ENCODE results near the gene PTPRG. TPM values are rescaled to one million over a fixed set of nuclear protein-coding genes. Genes with fewer than 3 reads are reported as not detected.

Gene PTPRG
- polyA plus RNA-seq, 2 donors = 1.1 to 1.6 TPM

DNA sequence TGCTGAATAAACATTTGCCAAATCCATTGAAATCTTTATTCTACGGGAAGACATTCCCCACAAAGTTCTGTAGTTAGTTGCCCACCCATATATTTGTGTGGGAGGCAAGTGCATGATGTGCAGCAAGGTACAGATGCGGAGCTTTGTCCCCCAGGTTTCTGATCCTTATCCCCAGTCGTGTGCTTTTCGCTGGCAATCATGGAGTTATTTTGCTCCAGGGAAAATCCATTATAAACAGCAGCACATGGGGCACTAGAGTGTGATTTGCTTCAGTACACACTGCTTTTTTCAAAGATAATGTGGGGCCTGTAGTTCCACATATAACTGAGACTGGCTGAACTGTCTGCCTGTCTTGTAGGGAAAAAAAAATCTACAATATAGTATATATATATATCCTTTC is 679.9 kb downstream of the PTPRG start:
- Histone ChIP-seq H3K27ac (ENCODE audit: low read depth in 2 of 2, low read length in 1 of 2) (no peak overlapping the region), H3K4me3 (ENCODE audit: low read depth in 1 of 2, low read length in 2 of 2) (no peak overlapping the region), H3K36me3 (ENCODE audit: control insufficient read depth in 2 of 2, insufficient read depth in 2 of 2, low read length in 1 of 2) (no peaks in the 10 kb centered on the region), H3K9me3 (ENCODE audit: control insufficient read depth in 2 of 2, insufficient read depth in 1 of 2, low read depth in 1 of 2, low read length in 1 of 2) (no peaks in the 10 kb centered on the region), H3K4me1 (ENCODE audit: control insufficient read depth in 2 of 2, insufficient read depth in 2 of 2, low read length in 1 of 2) (no peaks in the 10 kb centered on the region), H3K27me3 (ENCODE audit: control insufficient read depth in 1 of 2, insufficient read depth in 2 of 2, low read length in 2 of 2) (no peaks in the 10 kb centered on the region)
- WGBS, 2 donors = 86 to 89% methylated on average over 4 of the region's 4 CpGs

DNA sequence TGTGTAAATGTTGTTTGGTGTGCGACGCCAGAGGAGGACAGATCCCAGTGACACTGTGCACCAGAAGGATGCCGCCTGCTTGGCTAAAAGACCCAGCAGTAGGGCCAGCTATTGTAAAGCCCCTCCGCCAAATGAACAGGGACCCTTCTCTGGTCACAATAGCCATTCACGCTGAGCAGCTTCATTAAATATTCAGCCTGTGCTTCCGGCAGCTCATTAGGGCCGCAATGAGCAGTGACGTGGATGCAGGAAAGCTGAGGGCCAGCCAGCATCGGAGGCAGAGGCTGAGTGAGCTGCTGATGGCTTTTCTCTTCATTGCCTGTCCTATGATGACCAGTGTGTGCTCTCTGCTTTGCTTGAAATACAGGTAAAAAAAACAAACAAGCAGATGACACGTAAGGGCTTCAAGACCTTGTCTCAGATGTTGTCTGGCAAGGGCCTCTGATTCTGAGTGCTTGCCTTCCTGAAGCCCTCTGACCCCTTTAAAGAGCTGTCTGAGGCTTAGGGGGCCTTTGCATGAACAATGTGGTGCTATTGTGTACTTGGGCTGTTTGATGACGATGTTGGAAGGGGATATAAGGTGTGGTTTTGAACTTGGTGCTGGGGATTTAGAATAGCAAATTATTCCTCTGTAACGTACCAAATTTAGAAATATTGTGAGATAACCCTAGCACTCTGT is 681.6 kb downstream of the PTPRG start:
- Histone ChIP-seq H3K9me3 (ENCODE audit: control insufficient read depth in 2 of 2, insufficient read depth in 1 of 2, low read depth in 1 of 2, low read length in 1 of 2) (no peaks in the 10 kb centered on the region), H3K27me3 (ENCODE audit: control insufficient read depth in 1 of 2, insufficient read depth in 2 of 2, low read length in 2 of 2) (no peaks in the 10 kb centered on the region), H3K4me1 (ENCODE audit: control insufficient read depth in 2 of 2, insufficient read depth in 2 of 2, low read length in 1 of 2) (no peaks in the 10 kb centered on the region), H3K27ac (ENCODE audit: low read depth in 2 of 2, low read length in 1 of 2) (no peak overlapping the region), H3K36me3 (ENCODE audit: control insufficient read depth in 2 of 2, insufficient read depth in 2 of 2, low read length in 1 of 2) (no peaks in the 10 kb centered on the region), H3K4me3 (ENCODE audit: low read depth in 1 of 2, low read length in 2 of 2) (no peak overlapping the region)
- 90% methylated on average over 12 of the region's 12 CpGs for WGBS, 2 donors

- Histone ChIP-seq H3K9me3 (ENCODE audit: control insufficient read depth in 2 of 2, insufficient read depth in 1 of 2, low read depth in 1 of 2, low read length in 1 of 2) (no peaks in the 10 kb centered on the region), H3K27me3 (ENCODE audit: control insufficient read depth in 1 of 2, insufficient read depth in 2 of 2, low read length in 2 of 2) (no peaks in the 10 kb centered on the region)
- WGBS, 2 donors = 31 to 43% methylated on average over 2 of the region's 2 CpGs
Measured at GRCh38 chr3:62246094-62246493, 684.7 kb downstream of the PTPRG start.

DNA sequence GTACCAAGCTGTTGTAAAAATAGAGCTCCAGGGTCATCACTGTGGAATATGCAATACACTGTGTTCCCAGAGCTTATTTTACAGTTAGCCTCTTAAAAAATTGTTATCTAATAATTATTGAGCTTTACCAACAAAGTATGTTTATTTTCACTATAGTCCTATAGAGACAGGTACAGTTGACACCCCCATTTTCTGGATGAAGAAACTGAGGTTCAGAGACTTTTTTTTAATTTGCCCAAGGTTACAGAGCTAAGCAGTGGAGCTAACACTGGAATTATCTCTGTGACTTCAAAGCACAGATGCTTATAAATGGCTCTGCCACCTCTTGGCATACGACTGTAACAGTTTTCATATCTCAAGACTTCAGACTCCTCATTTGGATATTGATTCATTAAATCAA is 685.6 kb downstream of the PTPRG start:
- H3K4me3 ChIP-seq (ENCODE audit: low read depth in 1 of 2, low read length in 2 of 2) = no peak overlapping the region
- H3K27me3 ChIP-seq (ENCODE audit: control insufficient read depth in 1 of 2, insufficient read depth in 2 of 2, low read length in 2 of 2) = no peaks in the 10 kb centered on the region
- H3K36me3 ChIP-seq (ENCODE audit: control insufficient read depth in 2 of 2, insufficient read depth in 2 of 2, low read length in 1 of 2) = no peaks in the 10 kb centered on the region
- H3K4me1 ChIP-seq (ENCODE audit: control insufficient read depth in 2 of 2, insufficient read depth in 2 of 2, low read length in 1 of 2) = no peaks in the 10 kb centered on the region
- H3K27ac ChIP-seq (ENCODE audit: low read depth in 2 of 2, low read length in 1 of 2) = no peak overlapping the region
- no peaks in the 10 kb centered on the region for H3K9me3 ChIP-seq (ENCODE audit: control insufficient read depth in 2 of 2, insufficient read depth in 1 of 2, low read depth in 1 of 2, low read length in 1 of 2)
- 89% methylated on average over 1 of the region's 1 CpG for WGBS, 2 donors

More at GRCh38 chr3:62246094-62246493, 684.7 kb downstream of the PTPRG start:
- H3K27ac ChIP-seq (ENCODE audit: low read depth in 2 of 2, low read length in 1 of 2) = no peak overlapping the region
- no peak overlapping the region for H3K4me3 ChIP-seq (ENCODE audit: low read depth in 1 of 2, low read length in 2 of 2)
- H3K36me3 ChIP-seq (ENCODE audit: control insufficient read depth in 2 of 2, insufficient read depth in 2 of 2, low read length in 1 of 2) = no peaks in the 10 kb centered on the region
- H3K4me1 ChIP-seq (ENCODE audit: control insufficient read depth in 2 of 2, insufficient read depth in 2 of 2, low read length in 1 of 2) = no peaks in the 10 kb centered on the region

GRCh38 chr3:62248734-62249483 is 687.5 kb downstream of the PTPRG start:
- H3K9me3 ChIP-seq (ENCODE audit: control insufficient read depth in 2 of 2, insufficient read depth in 1 of 2, low read depth in 1 of 2, low read length in 1 of 2) = no peaks in the 10 kb centered on the region
- no peaks in the 10 kb centered on the region for H3K27me3 ChIP-seq (ENCODE audit: control insufficient read depth in 1 of 2, insufficient read depth in 2 of 2, low read length in 2 of 2)
- H3K36me3 ChIP-seq (ENCODE audit: control insufficient read depth in 2 of 2, insufficient read depth in 2 of 2, low read length in 1 of 2) = no peaks in the 10 kb centered on the region
- 83 to 89% methylated on average over 1 of the region's 1 CpG for WGBS, 2 donors
- H3K4me3 ChIP-seq (ENCODE audit: low read depth in 1 of 2, low read length in 2 of 2) = no peak overlapping the region
- no peak overlapping the region for H3K27ac ChIP-seq (ENCODE audit: low read depth in 2 of 2, low read length in 1 of 2)
- no peaks in the 10 kb centered on the region for H3K4me1 ChIP-seq (ENCODE audit: control insufficient read depth in 2 of 2, insufficient read depth in 2 of 2, low read length in 1 of 2)

DNA sequence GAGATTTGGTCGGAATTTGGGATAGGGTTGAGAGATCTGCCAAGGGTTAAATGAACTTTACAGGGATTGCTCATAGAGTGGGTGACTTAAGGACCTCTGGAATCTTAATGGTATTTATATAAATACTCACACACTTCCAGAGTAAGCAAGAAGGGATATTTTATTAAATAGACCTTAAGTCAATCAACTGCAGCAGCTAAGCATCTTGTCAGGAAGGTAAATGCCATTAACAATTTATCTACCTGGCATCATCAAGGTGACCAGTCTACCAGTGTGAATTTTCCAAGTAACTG is 688.1 kb downstream of the PTPRG start:
- H3K27me3 ChIP-seq (ENCODE audit: control insufficient read depth in 1 of 2, insufficient read depth in 2 of 2, low read length in 2 of 2) = no peaks in the 10 kb centered on the region
- WGBS, 2 donors = 78 to 84% methylated on average over 1 of the region's 1 CpG
- no peaks in the 10 kb centered on the region for H3K36me3 ChIP-seq (ENCODE audit: control insufficient read depth in 2 of 2, insufficient read depth in 2 of 2, low read length in 1 of 2)
- no peak overlapping the region for H3K4me3 ChIP-seq (ENCODE audit: low read depth in 1 of 2, low read length in 2 of 2)
- H3K9me3 ChIP-seq (ENCODE audit: control insufficient read depth in 2 of 2, insufficient read depth in 1 of 2, low read depth in 1 of 2, low read length in 1 of 2) = no peaks in the 10 kb centered on the region
- no peak overlapping the region for H3K27ac ChIP-seq (ENCODE audit: low read depth in 2 of 2, low read length in 1 of 2)
- H3K4me1 ChIP-seq (ENCODE audit: control insufficient read depth in 2 of 2, insufficient read depth in 2 of 2, low read length in 1 of 2) = no peaks in the 10 kb centered on the region

DNA sequence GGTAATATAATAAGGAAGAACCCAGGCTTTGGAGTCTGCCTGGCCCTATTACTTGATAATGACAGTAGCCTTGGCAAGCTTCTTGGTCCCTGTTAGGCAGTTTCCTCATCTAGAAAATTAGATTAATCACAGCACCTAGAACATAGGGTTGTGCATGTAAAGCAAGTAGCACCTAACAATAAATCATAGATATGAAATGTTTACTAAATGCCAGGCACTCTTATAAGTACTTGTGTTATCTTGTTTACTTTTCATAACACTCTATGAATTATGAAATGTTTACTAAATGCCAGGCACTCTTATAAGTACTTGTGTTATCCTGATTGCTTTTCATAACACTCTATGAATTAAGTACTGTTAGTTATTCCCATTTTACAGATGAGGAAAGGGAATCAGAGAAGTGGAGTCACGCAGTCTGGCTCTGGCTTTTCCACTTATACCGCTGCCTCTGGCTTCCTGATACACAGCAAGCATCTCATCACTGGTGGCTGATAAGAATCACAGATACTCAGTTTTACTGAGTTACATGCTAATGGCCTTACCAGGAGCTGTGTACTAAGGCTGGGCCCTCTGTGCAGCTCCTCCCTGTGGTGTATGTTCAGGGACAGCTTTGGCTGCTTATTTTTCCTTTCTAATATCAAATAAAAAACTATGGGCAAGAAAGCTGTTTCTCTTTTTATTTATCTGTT is 688.6 kb downstream of the PTPRG start:
- Histone ChIP-seq H3K4me1 (ENCODE audit: control insufficient read depth in 2 of 2, insufficient read depth in 2 of 2, low read length in 1 of 2) (no peaks in the 10 kb centered on the region), H3K36me3 (ENCODE audit: control insufficient read depth in 2 of 2, insufficient read depth in 2 of 2, low read length in 1 of 2) (no peaks in the 10 kb centered on the region), H3K9me3 (ENCODE audit: control insufficient read depth in 2 of 2, insufficient read depth in 1 of 2, low read depth in 1 of 2, low read length in 1 of 2) (no peaks in the 10 kb centered on the region), H3K27me3 (ENCODE audit: control insufficient read depth in 1 of 2, insufficient read depth in 2 of 2, low read length in 2 of 2) (no peaks in the 10 kb centered on the region), H3K4me3 (ENCODE audit: low read depth in 1 of 2, low read length in 2 of 2) (no peak overlapping the region), H3K27ac (ENCODE audit: low read depth in 2 of 2, low read length in 1 of 2) (no peak overlapping the region)
- 96 to 97% methylated on average over 2 of the region's 2 CpGs for WGBS, 2 donors

GRCh38 chr3:62252438-62253157 is 691.2 kb downstream of the PTPRG start:
- H3K4me1 ChIP-seq (ENCODE audit: control insufficient read depth in 2 of 2, insufficient read depth in 2 of 2, low read length in 1 of 2) = no peaks in the 10 kb centered on the region
- H3K36me3 ChIP-seq (ENCODE audit: control insufficient read depth in 2 of 2, insufficient read depth in 2 of 2, low read length in 1 of 2) = no peaks in the 10 kb centered on the region
- H3K4me3 ChIP-seq (ENCODE audit: low read depth in 1 of 2, low read length in 2 of 2) = no peak overlapping the region
- peaks cover 0 to 2% of the 10 kb centered on the region in 2 donors for H3K9me3 ChIP-seq (ENCODE audit: control insufficient read depth in 2 of 2, insufficient read depth in 1 of 2, low read depth in 1 of 2, low read length in 1 of 2)
- H3K27me3 ChIP-seq (ENCODE audit: control insufficient read depth in 1 of 2, insufficient read depth in 2 of 2, low read length in 2 of 2) = no peaks in the 10 kb centered on the region
- WGBS, 2 donors = 73 to 75% methylated on average over 2 of the region's 2 CpGs
- H3K27ac ChIP-seq (ENCODE audit: low read depth in 2 of 2, low read length in 1 of 2) = no peak overlapping the region

GRCh38 chr3:62253971-62254370 is 692.6 kb downstream of the PTPRG start:
- no peaks in the 10 kb centered on the region for H3K36me3 ChIP-seq (ENCODE audit: control insufficient read depth in 2 of 2, insufficient read depth in 2 of 2, low read length in 1 of 2)
- 64 to 66% methylated on average over 3 of the region's 3 CpGs for WGBS, 2 donors
- no peak overlapping the region for H3K27ac ChIP-seq (ENCODE audit: low read depth in 2 of 2, low read length in 1 of 2)
- H3K27me3 ChIP-seq (ENCODE audit: control insufficient read depth in 1 of 2, insufficient read depth in 2 of 2, low read length in 2 of 2) = no peaks in the 10 kb centered on the region
- H3K9me3 ChIP-seq (ENCODE audit: control insufficient read depth in 2 of 2, insufficient read depth in 1 of 2, low read depth in 1 of 2, low read length in 1 of 2) = peaks cover 0 to 2% of the 10 kb centered on the region in 2 donors
- no peak overlapping the region for H3K4me3 ChIP-seq (ENCODE audit: low read depth in 1 of 2, low read length in 2 of 2)
- H3K4me1 ChIP-seq (ENCODE audit: control insufficient read depth in 2 of 2, insufficient read depth in 2 of 2, low read length in 1 of 2) = no peaks in the 10 kb centered on the region
